NCI-H1417 (cell line): ENCODE data around the gene ABHD5.
A peak's percentile ranks its signal among the peaks of the same experiment; 100 is the strongest.

ENCODE experiments used
- DNase-seq, 3 experiments: peaks; one replicate each; lab custom pipeline; 2025; lab: John Stamatoyannopoulos, UW

The ABHD5 gene

GRCh38 chr3:43718296-43718695 lies 27.6 kb downstream of the ABHD5 start:
- DNase-seq = no peak

- no peak for DNase-seq
Measured at GRCh38 chr3:43723121-43723734, 32.5 kb downstream of the ABHD5 start.

GRCh38 chr3:43726521-43726920 lies 35.8 kb downstream of the ABHD5 start:
- no peak for DNase-seq

GRCh38 chr3:43727930-43728329 lies 37.2 kb downstream of the ABHD5 start:
- DNase-seq = no peak

- peak in 1 of 3 experiments; percentile 1 for DNase-seq
Measured at GRCh38 chr3:43728476-43728875, 37.7 kb downstream of the ABHD5 start.

GRCh38 chr3:43728947-43729346 lies 38.2 kb downstream of the ABHD5 start:
- no peak for DNase-seq

- DNase-seq = peak in 1 of 3 experiments; percentile 14
Measured at GRCh38 chr3:43729707-43730414, 39.1 kb downstream of the ABHD5 start.

- no peak for DNase-seq
Measured at GRCh38 chr3:43732747-43733425, 42.1 kb downstream of the ABHD5 start.

- DNase-seq = no peak
Measured at GRCh38 chr3:43733459-43734384, 43.0 kb downstream of the ABHD5 start.

- no peak for DNase-seq
Measured at GRCh38 chr3:43734685-43735084, 43.9 kb downstream of the ABHD5 start.

GRCh38 chr3:43735618-43736017 lies 44.9 kb downstream of the ABHD5 start:
- no peak for DNase-seq

- no peak for DNase-seq
Measured at GRCh38 chr3:43736558-43737440, 46.1 kb downstream of the ABHD5 start.

- DNase-seq = no peak
Measured at GRCh38 chr3:43738305-43738704, 47.6 kb downstream of the ABHD5 start.

GRCh38 chr3:43742920-43743319 lies 52.2 kb downstream of the ABHD5 start:
- DNase-seq = peak in 1 of 3 experiments; percentile 7

GRCh38 chr3:43747641-43748040 lies 56.9 kb downstream of the ABHD5 start:
- no peak for DNase-seq

- no peak for DNase-seq
Measured at GRCh38 chr3:43748179-43748578, 57.4 kb downstream of the ABHD5 start.

- DNase-seq = no peak
Measured at GRCh38 chr3:43748645-43749044, 57.9 kb downstream of the ABHD5 start.

- DNase-seq = no peak
Measured at GRCh38 chr3:43752905-43753304, 62.2 kb downstream of the ABHD5 start.

GRCh38 chr3:43753741-43754715 lies 63.3 kb downstream of the ABHD5 start:
- DNase-seq = no peak
